HG02973 (cell line): ENCODE results near the gene SGK1.
"Not testable (repeated sequence)": the region's sequence is repeated elsewhere in the genome, so short reads cannot be mapped to it uniquely, and the experiment has no call there.

Experiments used
- ATAC-seq: cut with Tn5 transposase; IDR thresholded peaks from one replicate; pipeline ENCODE4 v1.9.1; 2021; ENCODE audit warnings: moderate library complexity; ENCODE audit not compliant: unreplicated experiment

The SGK1 gene

DNA sequence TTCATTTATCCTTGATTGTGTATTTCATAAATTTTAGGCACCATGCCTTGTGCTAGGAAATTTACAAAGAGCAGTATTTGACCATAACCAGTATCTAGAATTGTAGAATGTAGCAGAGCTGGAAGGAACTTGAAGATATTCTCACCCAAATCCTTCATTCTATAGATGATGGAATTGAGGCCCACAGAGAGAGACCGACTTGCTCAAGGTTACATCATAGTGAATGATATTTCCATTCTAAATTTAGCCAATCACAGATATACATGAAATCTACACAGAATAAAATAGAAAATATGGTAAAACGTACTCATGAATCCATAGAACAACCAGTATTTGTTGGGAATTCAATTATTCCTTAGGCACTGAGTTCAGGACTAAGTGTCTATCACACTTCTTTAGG lies 10.9 kb upstream of the SGK1 start:
- no peak for ATAC-seq

DNA sequence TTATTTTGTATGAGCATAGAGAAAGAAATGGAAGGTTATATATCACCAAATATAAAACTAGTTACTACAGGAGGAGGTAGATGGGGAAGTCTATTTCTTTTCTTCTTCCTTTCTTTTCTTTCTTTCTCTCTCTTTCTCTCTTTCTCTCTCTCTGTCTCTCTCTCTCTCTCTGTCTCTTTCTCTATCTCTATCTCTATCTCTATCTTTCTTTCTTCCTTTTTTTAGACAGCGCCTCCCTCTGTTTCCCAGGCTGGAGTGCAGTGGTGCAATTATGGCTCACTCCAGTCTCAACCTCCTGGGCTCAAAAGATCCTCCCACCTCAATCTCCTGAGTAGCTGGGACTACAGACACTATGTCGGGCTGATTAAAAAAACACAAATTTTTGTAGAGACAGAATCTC lies 10.2 kb upstream of the SGK1 start:
- no peak for ATAC-seq

DNA sequence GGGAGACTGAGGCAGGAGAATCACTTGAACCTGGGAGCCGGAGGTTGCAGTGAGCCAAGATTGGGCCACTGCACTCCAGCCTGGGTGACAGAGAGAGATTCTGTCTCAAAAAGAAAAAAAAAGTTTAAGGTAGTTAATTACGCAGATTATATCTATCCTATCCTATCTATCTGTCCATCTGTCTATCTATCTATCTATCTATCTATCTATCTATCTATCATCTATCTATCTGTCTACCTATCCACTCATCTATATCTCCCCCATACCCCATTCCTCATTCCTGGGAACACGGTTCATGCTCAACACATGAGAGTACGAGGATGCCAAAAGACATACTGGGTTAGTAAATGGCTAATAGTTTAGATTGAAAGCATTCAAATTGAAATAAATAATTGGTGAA lies 8.3 kb upstream of the SGK1 start:
- ATAC-seq: not testable (repeated sequence)

DNA sequence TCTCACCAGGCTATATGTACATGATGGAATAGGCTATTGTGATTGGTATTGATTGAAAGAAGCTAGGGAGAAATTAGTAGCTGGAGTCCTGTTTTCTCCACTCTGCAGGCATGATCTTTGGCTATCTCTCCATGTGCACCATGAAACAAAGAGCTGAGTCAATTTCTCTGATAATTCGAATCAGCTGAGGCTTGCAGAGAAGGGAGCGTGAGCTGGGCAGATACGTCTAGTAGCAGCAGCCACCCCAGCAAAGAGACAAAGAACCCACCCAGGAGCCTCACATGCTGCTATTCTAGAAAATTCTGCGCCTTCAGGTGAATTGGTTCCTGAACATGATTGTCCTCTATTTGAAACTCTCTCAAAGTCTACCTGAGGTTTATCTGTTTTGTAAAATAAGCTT lies 6.9 kb upstream of the SGK1 start:
- ATAC-seq: no peak

DNA sequence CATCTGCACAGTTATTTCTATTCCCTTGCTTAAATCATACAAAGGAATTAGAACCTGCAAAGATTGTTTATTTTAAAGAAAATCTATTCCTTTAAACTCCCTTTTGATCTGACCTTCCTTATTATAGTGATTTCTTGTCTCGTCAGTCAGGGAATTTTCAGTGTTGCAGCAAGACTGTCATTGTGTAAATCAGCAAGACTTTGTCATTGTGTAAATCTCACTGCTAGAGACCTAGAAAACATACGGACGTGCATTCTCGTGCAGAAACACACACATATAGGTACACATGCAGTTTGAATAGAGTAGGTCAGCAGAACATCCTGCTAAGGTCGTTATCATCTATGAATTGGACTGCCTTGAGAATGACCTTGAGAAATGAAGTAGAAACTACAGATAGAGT lies 6.2 kb upstream of the SGK1 start:
- no peak for ATAC-seq

GRCh38 chr6:134323698-134324097 lies 5.8 kb upstream of the SGK1 start:
- ATAC-seq: no peak

DNA sequence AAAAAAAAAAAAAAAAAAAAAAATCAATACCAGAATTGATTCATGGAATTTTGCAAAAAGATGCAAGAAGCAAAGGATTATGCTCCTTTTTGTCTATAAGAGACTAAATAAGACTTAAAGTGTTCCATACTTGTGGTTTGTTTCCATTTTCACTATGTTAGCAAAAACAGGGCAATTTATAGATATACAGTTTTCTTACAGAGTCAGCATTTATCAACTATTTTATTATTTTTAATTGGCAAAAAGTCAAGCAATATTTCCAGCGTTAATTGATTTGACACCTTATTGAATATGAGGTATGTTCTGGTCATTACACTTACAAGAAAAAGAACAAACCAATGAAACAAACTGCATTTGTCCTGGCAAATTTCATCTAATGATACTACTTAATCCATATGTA lies 5.4 kb upstream of the SGK1 start:
- ATAC-seq: no peak

GRCh38 chr6:134322216-134322615 lies 4.3 kb upstream of the SGK1 start:
- ATAC-seq: no peak

GRCh38 chr6:134321246-134321645 lies 3.3 kb upstream of the SGK1 start:
- ATAC-seq: no peak

GRCh38 chr6:134319686-134320085 lies 1.8 kb upstream of the SGK1 start:
- not testable (repeated sequence) for ATAC-seq

- no peak for ATAC-seq
Measured at GRCh38 chr6:134318974-134319281, 1.0 kb upstream of the SGK1 start.

DNA sequence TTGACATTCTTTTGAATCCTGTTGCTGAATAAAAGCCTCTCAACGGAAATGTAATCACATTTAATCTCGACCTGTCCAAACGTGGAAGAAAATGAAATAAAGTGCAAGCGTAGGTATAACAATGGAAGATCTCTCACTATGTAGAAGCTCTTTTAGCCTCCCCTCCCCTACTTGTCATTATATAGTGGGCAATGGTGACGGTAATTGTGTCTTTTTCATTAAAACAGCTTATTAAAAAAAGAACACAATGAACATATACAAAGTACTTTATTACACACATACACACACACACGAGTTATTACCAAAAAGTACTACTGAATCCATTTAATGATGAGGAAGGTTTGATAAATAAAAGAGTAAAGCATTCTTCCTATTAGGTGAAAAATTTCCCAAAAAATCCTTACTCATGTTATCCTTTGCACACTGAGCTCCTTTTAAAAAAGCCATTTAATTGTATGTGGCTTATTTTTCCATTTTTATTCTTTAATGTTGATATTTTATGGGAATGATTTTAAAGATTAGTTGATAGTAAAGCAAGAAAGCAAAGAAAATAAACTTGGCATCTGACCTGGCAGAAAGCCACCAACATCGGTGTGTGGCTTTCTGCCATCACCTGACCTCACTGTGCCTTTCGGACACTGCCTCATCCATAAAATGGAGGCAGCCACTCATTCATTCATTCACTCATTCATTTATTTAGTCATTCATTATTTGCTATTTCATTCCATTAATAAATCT lies 493 bp upstream of the SGK1 start:
- no peak for ATAC-seq

GRCh38 chr6:134316733-134317431 lies 1.0 kb downstream of the SGK1 start:
- ATAC-seq: no peak

GRCh38 chr6:134315974-134316441 lies 1.9 kb downstream of the SGK1 start:
- no peak for ATAC-seq

GRCh38 chr6:134315189-134315588 lies 2.7 kb downstream of the SGK1 start:
- no peak for ATAC-seq

- no peak for ATAC-seq
Measured at GRCh38 chr6:134314006-134314821, 3.7 kb downstream of the SGK1 start.

DNA sequence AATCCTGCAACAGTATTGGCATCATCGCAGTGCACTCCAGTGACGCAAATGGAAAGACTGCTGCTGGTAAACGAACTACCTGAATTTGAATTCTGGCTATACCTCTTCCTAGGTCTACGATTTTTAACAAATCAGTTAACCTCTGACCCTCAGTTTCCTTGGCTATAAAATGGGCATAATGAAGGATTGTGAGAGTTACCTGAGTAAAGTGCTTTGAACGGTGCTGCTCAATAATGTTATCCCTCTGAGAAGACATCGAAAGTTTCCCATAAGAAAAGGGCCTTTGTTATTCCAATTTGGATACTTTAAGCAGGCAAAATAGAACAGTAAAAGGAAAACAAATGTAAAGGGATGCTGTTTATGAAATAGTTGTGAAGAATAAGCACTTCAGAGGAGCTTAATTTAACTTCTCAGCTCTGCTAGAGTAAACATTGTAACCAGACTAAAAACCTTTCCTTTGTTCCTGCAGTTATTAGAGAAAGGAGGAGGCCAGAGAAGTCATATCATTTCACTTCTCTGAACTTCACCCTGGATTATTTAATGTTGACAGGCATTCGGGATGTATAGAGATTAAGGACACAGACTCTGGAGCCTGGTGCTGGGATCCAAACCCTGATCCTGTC lies 5.8 kb downstream of the SGK1 start:
- no peak for ATAC-seq

DNA sequence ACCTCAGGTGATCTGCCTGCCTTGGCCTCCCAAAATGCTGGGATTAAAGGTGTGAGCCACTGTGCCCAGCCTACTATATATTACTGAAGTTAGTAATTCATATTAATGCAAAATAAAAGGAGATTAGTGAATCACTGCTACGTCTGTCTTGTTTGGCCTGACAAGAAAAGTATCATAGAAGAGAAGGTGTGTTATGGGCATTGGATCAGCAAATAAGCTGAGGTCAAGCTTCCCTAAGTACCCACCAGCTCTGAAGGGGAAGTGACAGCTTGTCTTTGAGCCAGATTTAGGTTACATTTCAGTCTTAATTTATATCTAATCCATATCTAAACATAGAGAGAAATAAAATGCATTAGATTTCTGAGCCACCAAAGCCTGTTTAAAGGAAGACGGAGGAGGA lies 7.1 kb downstream of the SGK1 start:
- ATAC-seq: no peak

GRCh38 chr6:134309983-134310605 lies 7.8 kb downstream of the SGK1 start:
- no peak for ATAC-seq

- ATAC-seq: no peak
Measured at GRCh38 chr6:134309227-134309626, 8.7 kb downstream of the SGK1 start.

DNA sequence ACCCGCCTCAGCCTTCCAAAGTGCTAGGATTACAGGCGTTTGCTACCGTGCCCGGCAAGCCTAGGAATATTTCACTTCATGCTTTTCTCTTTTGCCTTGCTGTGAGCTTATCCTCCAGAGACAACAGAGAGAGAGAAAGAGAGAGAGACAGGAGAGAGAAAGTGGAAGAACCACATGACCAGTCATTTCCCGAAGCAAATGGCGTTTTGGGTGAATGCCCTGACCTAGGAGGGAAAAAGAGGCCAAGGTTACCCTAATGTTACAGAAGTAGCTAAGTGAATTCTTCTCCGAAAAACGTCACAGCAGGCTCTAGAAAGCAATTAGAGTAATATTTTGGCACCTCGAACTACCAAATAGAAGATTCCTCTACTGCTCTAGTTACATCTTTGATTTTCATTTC lies 9.1 kb downstream of the SGK1 start:
- ATAC-seq: no peak
